ENCODE measurements around the gene PSMB1. TPM values are rescaled to one million over a fixed set of nuclear protein-coding genes. Genes with fewer than 3 reads are reported as not detected.

The PSMB1 gene
- total RNA-seq, 4 donors from 2014 or later: 208 to 291 (median 239) TPM

GRCh38 chr6:170487707-170488329 is 65.3 kb downstream of the PSMB1 start:
- TF ChIP-seq CTCF (IDR thresholded peaks at IDR 0.05; ENCODE audit: low read depth): no peak

- no peak for TF ChIP-seq CTCF (IDR thresholded peaks at IDR 0.05; ENCODE audit: low read depth)
These were observed 67.9 kb downstream of the PSMB1 start for GRCh38 chr6:170485159-170485558.

Other genes starting within 250 kb of the PSMB1 start
- 10 to 100 TPM; 25.0 to 32.8 (median 27.5) TPM for gene FAM120B, start 246.5 kb downstream of the PSMB1 start, total RNA-seq
- 10 to 100 TPM; 11.6 to 18.4 (median 16.0) TPM for gene TBP, start 1.1 kb upstream of the PSMB1 start, total RNA-seq
- 10 to 100 TPM; 32.9 to 76.7 (median 54.2) TPM for gene PDCD2, start 31.3 kb upstream of the PSMB1 start, total RNA-seq

All from subcutaneous adipose tissue (tissue), 4 donors.